Testis (tissue), 3 donors: ENCODE data around the gene GCN1. TPM values are rescaled to one million over a fixed set of nuclear protein-coding genes. Genes with fewer than 3 reads are reported as not detected.

Source experiments
- DNase-seq: peaks from one replicate; pipeline ENCODE4 v3.0.0-alpha.2; 2019
- H3K27ac ChIP-seq, 2 donors: fragments of 200-600 bp; sonication (generic); one replicate each; pipeline ENCODE4 v1.5.1; 2019
- H3K27me3 ChIP-seq: fragments of 200-600 bp; sonication (generic); one replicate; pipeline ENCODE4 v1.5.1; 2019
- H3K36me3 ChIP-seq: fragments of 200-600 bp; sonication (generic); one replicate; pipeline ENCODE4 v1.5.1; 2017; ENCODE audit warnings: low read depth; ENCODE audit errors: missing control alignments
- H3K4me1 ChIP-seq: fragments of 200-600 bp; sonication (generic); one replicate; pipeline ENCODE4 v1.5.1; 2019
- H3K4me3 ChIP-seq, 2 donors: fragments of 200-600 bp; sonication (generic); one replicate each; pipeline ENCODE4 v1.5.1; 2017 to 2019
- H3K9me3 ChIP-seq: fragments of 200-600 bp; sonication (generic); one replicate; pipeline ENCODE4 v1.5.1; 2017
- POLR2A ChIP-seq: fragments of 450-650 bp; IDR thresholded peaks from one replicate; pipeline ENCODE4 v1.6.1; 2017; ENCODE audit warnings: antibody characterized with exemption, mild to moderate bottlenecking, moderate library complexity
- WGBS, 2 donors: methylation state at CpG; one replicate each; pipeline ENCODE4 v1.1.5; 2018; 5-methylcytosine and 5-hydroxymethylcytosine counted together
- intact Hi-C: fragments of 100-400 bp; cut with DNase I; formaldehyde crosslinking; loops from one replicate; pipeline ENCODE4 v1.15.1; 2023; ENCODE audit warnings: low total_unique reads
- polyA plus RNA-seq: library from polyadenylated mRNA; stranded (reverse); fragments of 350-450 nt; fragmentation: Illumina TruSeq; extraction: RNeasy Lipid Tissue Mini Kit (QIAGEN cat#74804); gene quantifications from one replicate; pipeline ENCODE4 v1.2.3, GENCODE V29; 2014; ENCODE audit warnings: low read depth, low replicate concordance; ENCODE audit not compliant: insufficient read depth
- total RNA-seq, 2 donors: library from RNA; depleted of rRNA; stranded (reverse); fragments of >200 nt; gene quantifications; one replicate each; pipeline ENCODE4 v1.2.3, GENCODE V29; 2016
- TF ChIP-seq, protein P1 (sequence below), 3 experiments: fragments of 450-650 bp in 2 of 3; fragments of 200-600 bp in 1 of 3; sonication (generic) in 1 of 3; IDR thresholded peaks; one replicate each; pipeline ENCODE4 v1.5.1; 2016 to 2019; ENCODE audit warnings: antibody characterized with exemption in 3 of 3, mild to moderate bottlenecking in 2 of 3, moderate library complexity in 1 of 3

The GCN1 gene
- total and polyA plus RNA-seq, 3 donors from 2014 or later: 66.3 to 164 (median 104) TPM

DNA sequence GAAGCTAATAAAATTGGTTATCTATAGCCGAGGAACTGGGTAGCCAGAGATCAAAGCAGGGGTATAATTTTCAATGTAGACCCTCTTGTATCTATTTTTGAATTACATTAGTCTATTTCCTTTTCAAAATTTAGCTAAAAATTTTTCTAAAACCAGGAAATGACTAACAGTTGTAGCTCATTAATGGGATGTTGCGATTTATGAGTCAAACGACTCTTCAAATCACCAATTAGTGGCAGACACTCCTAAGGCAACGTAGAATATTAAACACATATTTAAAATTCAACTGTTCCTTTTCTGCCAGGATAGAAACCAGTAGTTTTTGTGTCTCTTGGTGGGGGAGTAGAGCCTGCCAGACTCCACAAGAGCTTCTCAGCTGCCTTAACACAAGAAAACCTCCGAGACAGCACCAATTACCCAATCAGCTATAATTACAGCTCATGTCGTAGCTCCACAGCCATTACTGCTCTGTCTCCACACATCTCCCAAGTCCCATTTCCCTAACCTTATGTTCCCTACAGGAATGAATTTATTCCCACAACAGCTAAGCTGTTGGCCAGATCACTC, 26.9 kb downstream of the GCN1 start:
- Histone ChIP-seq H3K27ac (no peak overlapping the region), H3K27me3 (no peaks in the 10 kb centered on the region), H3K4me1 (no peaks in the 10 kb centered on the region), H3K9me3 (no peaks in the 10 kb centered on the region), H3K4me3 (no peak overlapping the region), H3K36me3 (no peaks in the 10 kb centered on the region)
- intact Hi-C loops: no loop called here
- DNase-seq: no peak
- TF ChIP-seq, protein P1, sequence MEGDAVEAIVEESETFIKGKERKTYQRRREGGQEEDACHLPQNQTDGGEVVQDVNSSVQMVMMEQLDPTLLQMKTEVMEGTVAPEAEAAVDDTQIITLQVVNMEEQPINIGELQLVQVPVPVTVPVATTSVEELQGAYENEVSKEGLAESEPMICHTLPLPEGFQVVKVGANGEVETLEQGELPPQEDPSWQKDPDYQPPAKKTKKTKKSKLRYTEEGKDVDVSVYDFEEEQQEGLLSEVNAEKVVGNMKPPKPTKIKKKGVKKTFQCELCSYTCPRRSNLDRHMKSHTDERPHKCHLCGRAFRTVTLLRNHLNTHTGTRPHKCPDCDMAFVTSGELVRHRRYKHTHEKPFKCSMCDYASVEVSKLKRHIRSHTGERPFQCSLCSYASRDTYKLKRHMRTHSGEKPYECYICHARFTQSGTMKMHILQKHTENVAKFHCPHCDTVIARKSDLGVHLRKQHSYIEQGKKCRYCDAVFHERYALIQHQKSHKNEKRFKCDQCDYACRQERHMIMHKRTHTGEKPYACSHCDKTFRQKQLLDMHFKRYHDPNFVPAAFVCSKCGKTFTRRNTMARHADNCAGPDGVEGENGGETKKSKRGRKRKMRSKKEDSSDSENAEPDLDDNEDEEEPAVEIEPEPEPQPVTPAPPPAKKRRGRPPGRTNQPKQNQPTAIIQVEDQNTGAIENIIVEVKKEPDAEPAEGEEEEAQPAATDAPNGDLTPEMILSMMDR (IDR thresholded peaks at IDR 0.05): no peak
- no peak for TF ChIP-seq POLR2A
- WGBS, 2 donors: 81 to 86% methylated on average over 6 of the region's 6 CpGs

GRCh38 chr12:120164293-120164692, 30.2 kb downstream of the GCN1 start:
- H3K4me1 ChIP-seq: no peaks in the 10 kb centered on the region
- no peaks in the 10 kb centered on the region for H3K27me3 ChIP-seq
- H3K36me3 ChIP-seq: no peaks in the 10 kb centered on the region
- no peaks in the 10 kb centered on the region for H3K9me3 ChIP-seq
- 89 to 93% methylated on average over 4 to 11 of the region's 11 CpGs for WGBS, 2 donors
- no peak for DNase-seq
- TF ChIP-seq, protein P1 (IDR thresholded peaks at IDR 0.05): no peak
- no peak for TF ChIP-seq POLR2A
- H3K27ac ChIP-seq: no peak overlapping the region
- intact Hi-C loops: no loop called here
- no peak overlapping the region for H3K4me3 ChIP-seq

DNA sequence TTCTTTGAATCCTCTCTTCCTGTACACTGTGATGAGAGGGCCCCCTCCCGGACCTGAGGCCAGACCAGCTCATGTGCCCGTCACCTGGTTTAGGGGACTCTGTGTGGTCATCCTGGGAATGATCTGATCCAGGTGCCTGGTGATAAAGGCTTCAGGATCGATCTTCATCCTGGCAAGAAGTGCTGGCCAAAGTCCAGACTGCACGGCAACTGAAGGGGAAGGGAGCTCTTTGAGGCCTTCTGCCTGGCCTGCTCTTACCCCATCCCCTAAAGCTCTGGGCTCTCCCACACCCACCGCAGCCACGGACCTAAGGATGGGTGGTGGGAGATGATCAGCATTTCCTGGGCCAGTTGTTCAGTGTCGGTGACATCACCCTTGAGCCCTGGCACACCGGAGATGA, 31.8 kb downstream of the GCN1 start:
- TF ChIP-seq POLR2A: no peak
- TF ChIP-seq, protein P1 (IDR thresholded peaks at IDR 0.05): no peak

DNA sequence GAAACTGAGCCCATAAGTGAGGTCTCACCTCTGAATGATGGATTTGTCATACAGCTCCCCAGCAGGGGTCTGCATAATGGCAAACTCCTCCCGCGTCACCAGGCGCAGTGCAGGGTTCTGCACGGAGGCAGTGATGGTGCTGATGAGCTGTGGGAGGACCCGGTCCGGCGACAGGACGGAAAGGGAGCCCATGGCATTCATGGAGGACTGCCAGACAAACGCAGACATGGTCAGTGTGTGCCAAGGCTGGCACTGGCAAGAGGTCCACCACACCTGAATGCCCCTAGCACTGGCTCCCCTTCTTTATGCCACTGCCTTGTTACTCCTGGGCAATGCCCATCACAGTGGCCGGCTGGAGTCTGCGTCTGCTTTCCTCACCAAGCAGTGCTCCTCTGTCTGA, 32.7 kb downstream of the GCN1 start:
- DNase-seq: no peak
- H3K4me1 ChIP-seq: no peaks in the 10 kb centered on the region
- WGBS, 2 donors: 92 to 100% methylated on average over 1 to 11 of the region's 11 CpGs
- H3K27ac ChIP-seq: no peak overlapping the region
- no peak overlapping the region for H3K4me3 ChIP-seq
- H3K36me3 ChIP-seq: no peaks in the 10 kb centered on the region
- no peaks in the 10 kb centered on the region for H3K27me3 ChIP-seq
- no peaks in the 10 kb centered on the region for H3K9me3 ChIP-seq
- TF ChIP-seq, protein P1 (IDR thresholded peaks at IDR 0.05): no peak
- TF ChIP-seq POLR2A: no peak
- intact Hi-C loops: no loop called here

More for the DNA sequence above, 31.8 kb downstream of the GCN1 start:
- H3K4me1 ChIP-seq: no peaks in the 10 kb centered on the region
- DNase-seq: no peak
- H3K36me3 ChIP-seq: no peaks in the 10 kb centered on the region
- WGBS, 2 donors: 89 to 92% methylated on average over 6 to 8 of the region's 8 CpGs
- intact Hi-C loops: no loop called here
- no peak overlapping the region for H3K4me3 ChIP-seq
- H3K27ac ChIP-seq: no peak overlapping the region
- H3K27me3 ChIP-seq: no peaks in the 10 kb centered on the region
- no peaks in the 10 kb centered on the region for H3K9me3 ChIP-seq
